Liver (tissue), 9 donors: ENCODE data around the gene LEKR1. TPM values are rescaled to one million over a fixed set of nuclear protein-coding genes. Genes with fewer than 3 reads are reported as not detected.

Experiments
- DNase-seq: peaks from one replicate; pipeline ENCODE4 v3.0.0-alpha.2; 2017; ENCODE audit warnings: low spot score
- H3K27ac ChIP-seq, 2 donors: one replicate each; pipeline ENCODE4 v1.7.0; 2013; ENCODE audit warnings: inconsistent platforms in 2 of 2, low read length in 2 of 2, control low read depth in 1 of 2, low read depth in 1 of 2, mild to moderate bottlenecking in 1 of 2
- H3K27me3 ChIP-seq, 4 donors: one replicate each; pipeline versions ENCODE4 v1.6.1 to v1.7.0; 2013; ENCODE audit warnings: low read length in 3 of 4, inconsistent platforms in 1 of 4, mild to moderate bottlenecking in 1 of 4, moderate library complexity in 1 of 4; ENCODE audit not compliant: control insufficient read depth in 4 of 4, insufficient read depth in 4 of 4
- H3K36me3 ChIP-seq, 4 donors: one replicate each; pipeline versions ENCODE4 v1.6.1 to v1.7.0; 2013; ENCODE audit warnings: low read length in 3 of 4, mild to moderate bottlenecking in 3 of 4, low read depth in 1 of 4, moderate library complexity in 1 of 4; ENCODE audit not compliant: control insufficient read depth in 4 of 4, insufficient read depth in 3 of 4
- H3K4me1 ChIP-seq, 4 donors: one replicate each; pipeline versions ENCODE4 v1.6.1 to v1.7.0; 2013; ENCODE audit warnings: low read length in 3 of 4, mild to moderate bottlenecking in 3 of 4, moderate library complexity in 1 of 4; ENCODE audit not compliant: control insufficient read depth in 4 of 4, insufficient read depth in 4 of 4
- H3K4me3 ChIP-seq, 3 donors: one replicate each; pipeline versions ENCODE4 v1.6.1 to v1.7.0; 2013; ENCODE audit warnings: low read length in 3 of 3, control low read depth in 1 of 3, low read depth in 1 of 3, mild to moderate bottlenecking in 1 of 3
- H3K9ac ChIP-seq, 2 donors: one replicate each; pipeline ENCODE4 v1.7.0; 2013; ENCODE audit warnings: low read length in 2 of 2, mild to moderate bottlenecking in 2 of 2, moderate library complexity in 2 of 2, control low read depth in 1 of 2, low read depth in 1 of 2
- H3K9me3 ChIP-seq, 4 donors: one replicate each; pipeline versions ENCODE4 v1.6.1 to v1.7.0; 2013; ENCODE audit warnings: low read length in 3 of 4; ENCODE audit not compliant: control insufficient read depth in 4 of 4
- FOXA1 ChIP-seq: IDR thresholded peaks from 2 replicates; pipeline ENCODE4 v1.6.1; 2016; ENCODE audit warnings: antibody characterized with exemption
- FOXA2 ChIP-seq: IDR thresholded peaks from 2 replicates; pipeline ENCODE4 v1.6.1; 2016; ENCODE audit warnings: antibody characterized with exemption
- GABPA ChIP-seq, 2 donors: IDR thresholded peaks in 1 of 2; conservative IDR thresholded peaks in 1 of 2; 2 replicates each; pipeline ENCODE4 v1.6.1; 2016; ENCODE audit warnings: antibody characterized with exemption in 2 of 2, mild to moderate bottlenecking in 1 of 2, moderate library complexity in 1 of 2
- HNF4A ChIP-seq, 2 donors: conservative IDR thresholded peaks; 2 replicates each; pipeline ENCODE4 v1.6.1; 2016; ENCODE audit warnings: antibody characterized with exemption in 2 of 2, mild to moderate bottlenecking in 2 of 2
- HNF4G ChIP-seq: IDR thresholded peaks from 2 replicates; pipeline ENCODE4 v1.6.1; 2016; ENCODE audit warnings: antibody characterized with exemption
- JUND ChIP-seq, 2 donors: IDR thresholded peaks; 2 replicates each; pipeline ENCODE4 v1.6.1; 2016; ENCODE audit warnings: antibody characterized with exemption in 2 of 2
- NR2F2 ChIP-seq: IDR thresholded peaks from 2 replicates; pipeline ENCODE4 v1.6.1; 2016; ENCODE audit warnings: antibody characterized with exemption
- RAD21 ChIP-seq, 2 donors: IDR thresholded peaks; 2 replicates each; pipeline ENCODE4 v1.6.1; 2016; ENCODE audit warnings: antibody characterized with exemption in 2 of 2, mild to moderate bottlenecking in 2 of 2
- RXRA ChIP-seq, 2 donors: IDR thresholded peaks; 2 replicates each; pipeline ENCODE4 v1.6.1; 2017 to 2018; ENCODE audit warnings: antibody characterized with exemption in 2 of 2, mild to moderate bottlenecking in 1 of 2
- SP1 ChIP-seq: IDR thresholded peaks from 2 replicates; pipeline ENCODE4 v1.6.1; 2018; ENCODE audit warnings: antibody characterized with exemption, mild to moderate bottlenecking
- TAF1 ChIP-seq: conservative IDR thresholded peaks from 2 replicates; pipeline ENCODE4 v1.6.1; 2016; ENCODE audit warnings: antibody characterized with exemption, mild to moderate bottlenecking
- YY1 ChIP-seq: IDR thresholded peaks from 2 replicates; pipeline ENCODE4 v1.6.1; 2016; ENCODE audit warnings: antibody characterized with exemption, mild to moderate bottlenecking
- WGBS: extraction: QIAGEN DNeasy Blood & Tissue Kit; methylation state at CpG from one replicate; pipeline ENCODE4 v1.1.7; 2013; 5-methylcytosine and 5-hydroxymethylcytosine counted together
- polyA plus RNA-seq, 2 donors: library from polyadenylated mRNA; stranded (reverse) in 1 of 2; unstranded in 1 of 2; fragments of 200-250 nt in 1 of 2; fragments of >200 nt in 1 of 2; fragmentation: Nextera tagmentation in 1 of 2; extraction: Ambion mirVana in 1 of 2; gene quantifications; one replicate each; pipeline versions ENCODE4 v1.2.1 to v1.2.3, GENCODE V29; 2013 to 2015
- total RNA-seq, 2 donors: library from RNA; depleted of rRNA; stranded (reverse); fragments of >200 nt; gene quantifications; one replicate each; pipeline ENCODE4 v1.2.3, GENCODE V29; 2014
- TF ChIP-seq, protein P1 (sequence below): IDR thresholded peaks from 2 replicates; pipeline ENCODE4 v1.6.1; 2016; ENCODE audit warnings: antibody characterized with exemption
- TF ChIP-seq, protein P2 (sequence below): IDR thresholded peaks from 2 replicates; pipeline ENCODE4 v1.6.1; 2016; ENCODE audit warnings: antibody characterized with exemption, mild to moderate bottlenecking
- TF ChIP-seq, protein P3 (sequence below): IDR thresholded peaks from 2 replicates; pipeline ENCODE4 v1.6.1; 2016; ENCODE audit warnings: antibody characterized with exemption
- TF ChIP-seq, protein P4 (sequence below): fragments of 150-350 bp; IDR thresholded peaks from 2 replicates; pipeline ENCODE4 v1.5.1; 2017; ENCODE audit warnings: improper control_type of control experiment, low read depth, low read length; ENCODE audit not compliant: missing input control
- TF ChIP-seq, protein P5 (sequence below): IDR thresholded peaks from 2 replicates; pipeline ENCODE4 v1.6.1; 2016; ENCODE audit warnings: antibody characterized with exemption
- donor health status: healthy.
- donor health status: healthy.
- donor health status: healthy.
- donor health status: healthy.
- donor health status: healthy.

The LEKR1 gene
- total and polyA plus RNA-seq, 4 donors, result 0.19 to 0.72 (median 0.44) TPM

DNA sequence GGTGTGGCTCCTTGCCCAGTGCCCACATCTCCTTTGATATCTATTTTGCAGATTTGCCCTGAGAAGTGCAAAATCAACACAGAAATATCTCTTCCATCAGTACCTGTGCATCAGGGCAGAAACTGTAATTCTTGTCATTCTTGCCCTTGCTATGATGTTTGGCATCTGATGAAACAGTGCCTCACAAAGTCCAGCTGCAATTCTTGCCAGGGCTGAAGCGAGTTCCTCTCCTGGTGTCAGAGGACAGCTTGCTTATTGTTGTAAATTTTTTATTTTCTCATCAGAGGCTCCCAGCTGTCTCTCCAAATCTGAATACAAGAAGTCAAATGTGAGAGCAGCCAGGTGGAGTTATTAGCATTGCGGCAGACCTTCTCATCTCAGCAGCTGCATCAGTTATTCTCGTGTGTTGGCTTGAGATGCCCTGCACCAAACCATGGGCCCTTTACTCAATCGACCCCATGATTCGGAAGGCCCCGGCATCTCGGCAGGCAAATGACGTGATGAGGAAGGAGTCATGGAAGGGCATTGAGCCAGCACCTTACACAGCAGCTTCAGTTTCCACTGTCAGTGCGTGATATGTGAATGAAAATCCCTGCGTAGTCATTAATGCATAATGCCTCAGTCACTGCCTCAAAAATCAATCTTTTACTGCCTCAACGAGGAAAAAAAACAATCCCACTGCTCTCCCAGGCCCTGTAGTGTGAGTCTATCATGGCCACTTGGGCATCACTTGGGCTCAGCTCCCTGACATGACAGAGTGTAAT, 240.4 kb downstream of the LEKR1 start:
- no peak overlapping the region for H3K4me3 ChIP-seq
- WGBS, result 76% methylated on average over 11 of the region's 11 CpGs
- no peak for TF ChIP-seq RAD21 (IDR thresholded peaks at IDR 0.05)
- no peak for TF ChIP-seq NR2F2
- TF ChIP-seq GABPA (IDR thresholded peaks at IDR 0.05 in 1 of 2, conservative IDR thresholded peaks at IDR 0.05 in 1 of 2), result no peak
- peak; percentile 58 to 60 for TF ChIP-seq HNF4A (conservative IDR thresholded peaks at IDR 0.05)
- no peak for TF ChIP-seq JUND (IDR thresholded peaks at IDR 0.05)
- no peak for TF ChIP-seq SP1
- TF ChIP-seq RXRA (IDR thresholded peaks at IDR 0.05), result no peak
- TF ChIP-seq, protein P1, sequence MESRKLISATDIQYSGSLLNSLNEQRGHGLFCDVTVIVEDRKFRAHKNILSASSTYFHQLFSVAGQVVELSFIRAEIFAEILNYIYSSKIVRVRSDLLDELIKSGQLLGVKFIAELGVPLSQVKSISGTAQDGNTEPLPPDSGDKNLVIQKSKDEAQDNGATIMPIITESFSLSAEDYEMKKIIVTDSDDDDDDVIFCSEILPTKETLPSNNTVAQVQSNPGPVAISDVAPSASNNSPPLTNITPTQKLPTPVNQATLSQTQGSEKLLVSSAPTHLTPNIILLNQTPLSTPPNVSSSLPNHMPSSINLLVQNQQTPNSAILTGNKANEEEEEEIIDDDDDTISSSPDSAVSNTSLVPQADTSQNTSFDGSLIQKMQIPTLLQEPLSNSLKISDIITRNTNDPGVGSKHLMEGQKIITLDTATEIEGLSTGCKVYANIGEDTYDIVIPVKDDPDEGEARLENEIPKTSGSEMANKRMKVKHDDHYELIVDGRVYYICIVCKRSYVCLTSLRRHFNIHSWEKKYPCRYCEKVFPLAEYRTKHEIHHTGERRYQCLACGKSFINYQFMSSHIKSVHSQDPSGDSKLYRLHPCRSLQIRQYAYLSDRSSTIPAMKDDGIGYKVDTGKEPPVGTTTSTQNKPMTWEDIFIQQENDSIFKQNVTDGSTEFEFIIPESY, result no peak
- TF ChIP-seq HNF4G, result no peak
- no peaks in the 10 kb centered on the region for H3K36me3 ChIP-seq
- no peak overlapping the region for H3K9ac ChIP-seq
- H3K27me3 ChIP-seq, result no peaks in the 10 kb centered on the region
- H3K9me3 ChIP-seq, result no peaks in the 10 kb centered on the region
- DNase-seq, result no peak
- peaks cover 0 to 20% (median 9%) of the 10 kb centered on the region in 4 donors for H3K4me1 ChIP-seq
- H3K27ac ChIP-seq, result no peak overlapping the region

DNA sequence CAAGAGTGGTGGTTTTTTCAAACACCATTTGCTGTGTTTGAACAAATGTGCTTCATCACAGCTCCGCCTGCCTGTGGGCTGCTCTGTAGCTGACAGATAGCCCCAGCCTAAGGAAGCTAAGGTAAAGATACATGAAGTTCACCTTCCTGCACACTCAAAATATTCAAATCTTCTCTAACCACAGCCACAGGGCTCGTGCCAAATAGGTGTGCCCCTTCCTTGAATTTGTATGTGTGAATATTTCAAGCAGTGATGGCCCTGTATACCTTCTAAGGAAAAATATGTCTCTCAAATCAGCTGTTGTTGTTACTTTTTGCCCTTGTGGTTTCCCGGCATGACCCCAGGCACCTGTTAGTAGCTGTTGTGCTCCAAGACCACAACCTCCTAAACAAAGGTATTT, 241.0 kb downstream of the LEKR1 start:
- Histone ChIP-seq H3K36me3 (no peaks in the 10 kb centered on the region), H3K9me3 (no peaks in the 10 kb centered on the region), H3K4me3 (no peak overlapping the region), H3K4me1 (peaks cover 0 to 20% (median 9%) of the 10 kb centered on the region in 4 donors), H3K27ac (no peak overlapping the region), H3K27me3 (no peaks in the 10 kb centered on the region), H3K9ac (no peak overlapping the region)
- DNase-seq, result no peak
- TF ChIP-seq FOXA2 (no peak), RXRA (IDR thresholded peaks at IDR 0.05) (no peak), JUND (IDR thresholded peaks at IDR 0.05) (no peak), RAD21 (IDR thresholded peaks at IDR 0.05) (no peak), HNF4A (conservative IDR thresholded peaks at IDR 0.05) (no peak), FOXA1 (no peak), SP1 (no peak), YY1 (no peak), GABPA (IDR thresholded peaks at IDR 0.05 in 1 of 2, conservative IDR thresholded peaks at IDR 0.05 in 1 of 2) (no peak), TAF1 (no peak), NR2F2 (no peak), HNF4G (no peak)
- TF ChIP-seq, protein P2, sequence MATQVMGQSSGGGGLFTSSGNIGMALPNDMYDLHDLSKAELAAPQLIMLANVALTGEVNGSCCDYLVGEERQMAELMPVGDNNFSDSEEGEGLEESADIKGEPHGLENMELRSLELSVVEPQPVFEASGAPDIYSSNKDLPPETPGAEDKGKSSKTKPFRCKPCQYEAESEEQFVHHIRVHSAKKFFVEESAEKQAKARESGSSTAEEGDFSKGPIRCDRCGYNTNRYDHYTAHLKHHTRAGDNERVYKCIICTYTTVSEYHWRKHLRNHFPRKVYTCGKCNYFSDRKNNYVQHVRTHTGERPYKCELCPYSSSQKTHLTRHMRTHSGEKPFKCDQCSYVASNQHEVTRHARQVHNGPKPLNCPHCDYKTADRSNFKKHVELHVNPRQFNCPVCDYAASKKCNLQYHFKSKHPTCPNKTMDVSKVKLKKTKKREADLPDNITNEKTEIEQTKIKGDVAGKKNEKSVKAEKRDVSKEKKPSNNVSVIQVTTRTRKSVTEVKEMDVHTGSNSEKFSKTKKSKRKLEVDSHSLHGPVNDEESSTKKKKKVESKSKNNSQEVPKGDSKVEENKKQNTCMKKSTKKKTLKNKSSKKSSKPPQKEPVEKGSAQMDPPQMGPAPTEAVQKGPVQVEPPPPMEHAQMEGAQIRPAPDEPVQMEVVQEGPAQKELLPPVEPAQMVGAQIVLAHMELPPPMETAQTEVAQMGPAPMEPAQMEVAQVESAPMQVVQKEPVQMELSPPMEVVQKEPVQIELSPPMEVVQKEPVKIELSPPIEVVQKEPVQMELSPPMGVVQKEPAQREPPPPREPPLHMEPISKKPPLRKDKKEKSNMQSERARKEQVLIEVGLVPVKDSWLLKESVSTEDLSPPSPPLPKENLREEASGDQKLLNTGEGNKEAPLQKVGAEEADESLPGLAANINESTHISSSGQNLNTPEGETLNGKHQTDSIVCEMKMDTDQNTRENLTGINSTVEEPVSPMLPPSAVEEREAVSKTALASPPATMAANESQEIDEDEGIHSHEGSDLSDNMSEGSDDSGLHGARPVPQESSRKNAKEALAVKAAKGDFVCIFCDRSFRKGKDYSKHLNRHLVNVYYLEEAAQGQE, result no peak
- TF ChIP-seq, protein P1, result no peak
- TF ChIP-seq, protein P3, sequence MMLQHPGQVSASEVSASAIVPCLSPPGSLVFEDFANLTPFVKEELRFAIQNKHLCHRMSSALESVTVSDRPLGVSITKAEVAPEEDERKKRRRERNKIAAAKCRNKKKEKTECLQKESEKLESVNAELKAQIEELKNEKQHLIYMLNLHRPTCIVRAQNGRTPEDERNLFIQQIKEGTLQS, result no peak
- TF ChIP-seq, protein P4, sequence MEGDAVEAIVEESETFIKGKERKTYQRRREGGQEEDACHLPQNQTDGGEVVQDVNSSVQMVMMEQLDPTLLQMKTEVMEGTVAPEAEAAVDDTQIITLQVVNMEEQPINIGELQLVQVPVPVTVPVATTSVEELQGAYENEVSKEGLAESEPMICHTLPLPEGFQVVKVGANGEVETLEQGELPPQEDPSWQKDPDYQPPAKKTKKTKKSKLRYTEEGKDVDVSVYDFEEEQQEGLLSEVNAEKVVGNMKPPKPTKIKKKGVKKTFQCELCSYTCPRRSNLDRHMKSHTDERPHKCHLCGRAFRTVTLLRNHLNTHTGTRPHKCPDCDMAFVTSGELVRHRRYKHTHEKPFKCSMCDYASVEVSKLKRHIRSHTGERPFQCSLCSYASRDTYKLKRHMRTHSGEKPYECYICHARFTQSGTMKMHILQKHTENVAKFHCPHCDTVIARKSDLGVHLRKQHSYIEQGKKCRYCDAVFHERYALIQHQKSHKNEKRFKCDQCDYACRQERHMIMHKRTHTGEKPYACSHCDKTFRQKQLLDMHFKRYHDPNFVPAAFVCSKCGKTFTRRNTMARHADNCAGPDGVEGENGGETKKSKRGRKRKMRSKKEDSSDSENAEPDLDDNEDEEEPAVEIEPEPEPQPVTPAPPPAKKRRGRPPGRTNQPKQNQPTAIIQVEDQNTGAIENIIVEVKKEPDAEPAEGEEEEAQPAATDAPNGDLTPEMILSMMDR, result no peak
- TF ChIP-seq, protein P5, sequence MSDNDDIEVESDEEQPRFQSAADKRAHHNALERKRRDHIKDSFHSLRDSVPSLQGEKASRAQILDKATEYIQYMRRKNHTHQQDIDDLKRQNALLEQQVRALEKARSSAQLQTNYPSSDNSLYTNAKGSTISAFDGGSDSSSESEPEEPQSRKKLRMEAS, result no peak
- 86% methylated on average over 3 of the region's 3 CpGs for whole genome bisulfite sequencing
